HEK293T (cell line): ENCODE data around the gene SIGLEC9.

Experiments used
- CTCF ChIA-PET: fragments of 350-600 bp; formaldehyde crosslinking; extraction: SDS; loops from one replicate; lab custom pipeline; 2021; ENCODE audit warnings: antibody characterized with exemption, inconsistent platforms; lab: Yijun Ruan, JAX
- POLR2A ChIA-PET: fragments of 350-600 bp; formaldehyde crosslinking; extraction: SDS; loops from one replicate; lab custom pipeline; 2020; ENCODE audit warnings: antibody characterized with exemption, inconsistent platforms; lab: Yijun Ruan, JAX
- DNase-seq: peaks from one replicate; pipeline ENCODE4 v3.0.0; 2012; ENCODE audit warnings: mixed read lengths; ENCODE audit errors: extremely low spot score
- ARNT ChIP-seq: fragments of 450-650 bp; IDR thresholded peaks from 2 replicates; pipeline ENCODE4 v1.6.1; 2017; ENCODE audit warnings: mild to moderate bottlenecking
- BHLHE40 ChIP-seq: fragments of 450-650 bp; IDR thresholded peaks from 2 replicates; pipeline ENCODE4 v1.6.1; 2016; ENCODE audit warnings: mild to moderate bottlenecking, moderate library complexity, borderline replicate concordance
- CTBP1 ChIP-seq: fragments of 450-650 bp; IDR thresholded peaks from 2 replicates; pipeline ENCODE4 v1.6.1; 2016; ENCODE audit warnings: borderline replicate concordance
- ELF4 ChIP-seq: fragments of 450-650 bp; IDR thresholded peaks from 2 replicates; pipeline ENCODE4 v1.6.1; 2017; ENCODE audit warnings: antibody characterized with exemption
- FOXA1 ChIP-seq: fragments of 450-650 bp; IDR thresholded peaks from 2 replicates; pipeline ENCODE4 v1.6.1; 2016; ENCODE audit warnings: mild to moderate bottlenecking
- FOXK2 ChIP-seq: fragments of 450-650 bp; IDR thresholded peaks from 2 replicates; pipeline ENCODE4 v1.6.1; 2016; ENCODE audit warnings: mild to moderate bottlenecking
- FOXM1 ChIP-seq: fragments of 450-650 bp; IDR thresholded peaks from 2 replicates; pipeline ENCODE4 v1.6.1; 2017; ENCODE audit warnings: mild to moderate bottlenecking, borderline replicate concordance
- HDGF ChIP-seq: fragments of 450-650 bp; IDR thresholded peaks from 2 replicates; pipeline ENCODE4 v1.6.1; 2017; ENCODE audit warnings: antibody characterized with exemption, borderline replicate concordance
- L3MBTL2 ChIP-seq: fragments of 450-650 bp; conservative IDR thresholded peaks from 2 replicates; pipeline ENCODE4 v1.6.1; 2016; ENCODE audit warnings: mild to moderate bottlenecking
- LEF1 ChIP-seq: fragments of 450-650 bp; IDR thresholded peaks from 2 replicates; pipeline ENCODE4 v1.6.1; 2017; ENCODE audit warnings: mild to moderate bottlenecking, borderline replicate concordance
- NFRKB ChIP-seq: fragments of 450-650 bp; IDR thresholded peaks from 2 replicates; pipeline ENCODE4 v1.6.1; 2016; ENCODE audit warnings: mild to moderate bottlenecking, moderate library complexity
- PKNOX1 ChIP-seq: fragments of 450-650 bp; IDR thresholded peaks from 2 replicates; pipeline ENCODE4 v1.6.1; 2016
- SP1 ChIP-seq: fragments of 450-650 bp; IDR thresholded peaks from 2 replicates; pipeline ENCODE4 v1.6.1; 2017
- SUZ12 ChIP-seq: fragments of 450-650 bp; IDR thresholded peaks from 2 replicates; pipeline ENCODE4 v1.6.1; 2016; ENCODE audit warnings: mild to moderate bottlenecking
- TARDBP ChIP-seq: fragments of 450-650 bp; IDR thresholded peaks from 2 replicates; pipeline ENCODE4 v1.6.1; 2016
- ZNF384 ChIP-seq: fragments of 450-650 bp; IDR thresholded peaks from 2 replicates; pipeline ENCODE4 v1.6.1; 2016

The SIGLEC9 gene

GRCh38 chr19:51084505-51084904, 40.2 kb upstream of the SIGLEC9 start:
- no peak for TF ChIP-seq PKNOX1
- no peak for TF ChIP-seq TARDBP
- TF ChIP-seq SP1: no peak
- no peak for TF ChIP-seq NFRKB
- no peak for TF ChIP-seq ARNT
- TF ChIP-seq ZNF384: no peak
- no peak for TF ChIP-seq L3MBTL2
- no peak for TF ChIP-seq FOXA1
- POLR2A ChIA-PET: no interaction called here
- CTCF ChIA-PET: no interaction called here
- no peak for DNase-seq

GRCh38 chr19:51086153-51086850, 38.4 kb upstream of the SIGLEC9 start:
- DNase-seq: no peak
- TF ChIP-seq TARDBP (no peak), CTBP1 (no peak), PKNOX1 (no peak)
- ChIA-PET CTCF (no interaction called here), POLR2A (no interaction called here)

- CTCF ChIA-PET: no interaction called here
- no peak for TF ChIP-seq FOXM1
- TF ChIP-seq NFRKB: no peak
- no peak for TF ChIP-seq LEF1
- TF ChIP-seq PKNOX1: no peak
- no peak for TF ChIP-seq BHLHE40
- no peak for TF ChIP-seq FOXK2
- no peak for TF ChIP-seq L3MBTL2
- no peak for TF ChIP-seq SUZ12
- TF ChIP-seq FOXA1: no peak
- TF ChIP-seq SP1: no peak
- no peak for TF ChIP-seq HDGF
- TF ChIP-seq ARNT: no peak
- no peak for TF ChIP-seq CTBP1
- no peak for TF ChIP-seq ELF4
- no peak for DNase-seq
- POLR2A ChIA-PET: no interaction called here
Measured at GRCh38 chr19:51089786-51090185, 34.9 kb upstream of the SIGLEC9 start.

- ChIA-PET CTCF (no interaction called here), POLR2A (no interaction called here)
- DNase-seq: no peak
- TF ChIP-seq TARDBP: no peak
- TF ChIP-seq FOXK2: no peak
- TF ChIP-seq HDGF: no peak
Measured at GRCh38 chr19:51090471-51090870, 34.2 kb upstream of the SIGLEC9 start.

GRCh38 chr19:51091126-51091525, 33.6 kb upstream of the SIGLEC9 start:
- ChIA-PET POLR2A (no interaction called here), CTCF (no interaction called here)
- no peak for DNase-seq
- TF ChIP-seq ZNF384: no peak
- no peak for TF ChIP-seq CTBP1
- no peak for TF ChIP-seq FOXK2
- TF ChIP-seq NFRKB: no peak
- no peak for TF ChIP-seq SP1
- TF ChIP-seq PKNOX1: no peak
- TF ChIP-seq ELF4: no peak
- no peak for TF ChIP-seq TARDBP
- no peak for TF ChIP-seq FOXM1
- no peak for TF ChIP-seq FOXA1
- TF ChIP-seq HDGF: no peak
- no peak for TF ChIP-seq ARNT
- TF ChIP-seq SUZ12: no peak
- TF ChIP-seq LEF1: no peak
- TF ChIP-seq L3MBTL2: no peak
- TF ChIP-seq BHLHE40: no peak

GRCh38 chr19:51091895-51092873, 32.5 kb upstream of the SIGLEC9 start:
- POLR2A ChIA-PET: no interaction called here
- no peak for TF ChIP-seq SP1
- TF ChIP-seq HDGF: no peak
- no peak for TF ChIP-seq LEF1
- no peak for TF ChIP-seq SUZ12
- no peak for TF ChIP-seq BHLHE40
- TF ChIP-seq CTBP1: no peak
- no peak for TF ChIP-seq PKNOX1
- no peak for TF ChIP-seq ARNT
- TF ChIP-seq NFRKB: no peak
- TF ChIP-seq ZNF384: no peak
- no peak for TF ChIP-seq FOXA1
- TF ChIP-seq FOXM1: no peak
- no peak for TF ChIP-seq FOXK2
- no peak for TF ChIP-seq TARDBP
- TF ChIP-seq ELF4: no peak
- no peak for TF ChIP-seq L3MBTL2
- CTCF ChIA-PET: no interaction called here
- DNase-seq: no peak
